ENCODE measurements around the gene C12orf57.

- TF ChIP-seq POLR2AphosphoS5 (IDR thresholded peaks at IDR 0.05; ENCODE audit: low read depth) (no peak), CTCF (IDR thresholded peaks at IDR 0.05; ENCODE audit: insufficient read depth, low read length) (no peak)
Observed at GRCh38 chr12:6978188-6978587, 34.4 kb downstream of the C12orf57 start.
